GM19043 (cell line): ENCODE measurements around the gene MED20.
A peak's percentile ranks its signal among the peaks of the same experiment; 100 is the strongest.
"Not testable (repeated sequence)": the region's sequence is repeated elsewhere in the genome, so short reads cannot be mapped to it uniquely, and the experiment has no call there.

ENCODE experiments used
- ATAC-seq: cut with Tn5 transposase; IDR thresholded peaks from one replicate; pipeline ENCODE4 v1.9.1; 2021; ENCODE audit warnings: low read depth; ENCODE audit not compliant: unreplicated experiment

Gene MED20

DNA sequence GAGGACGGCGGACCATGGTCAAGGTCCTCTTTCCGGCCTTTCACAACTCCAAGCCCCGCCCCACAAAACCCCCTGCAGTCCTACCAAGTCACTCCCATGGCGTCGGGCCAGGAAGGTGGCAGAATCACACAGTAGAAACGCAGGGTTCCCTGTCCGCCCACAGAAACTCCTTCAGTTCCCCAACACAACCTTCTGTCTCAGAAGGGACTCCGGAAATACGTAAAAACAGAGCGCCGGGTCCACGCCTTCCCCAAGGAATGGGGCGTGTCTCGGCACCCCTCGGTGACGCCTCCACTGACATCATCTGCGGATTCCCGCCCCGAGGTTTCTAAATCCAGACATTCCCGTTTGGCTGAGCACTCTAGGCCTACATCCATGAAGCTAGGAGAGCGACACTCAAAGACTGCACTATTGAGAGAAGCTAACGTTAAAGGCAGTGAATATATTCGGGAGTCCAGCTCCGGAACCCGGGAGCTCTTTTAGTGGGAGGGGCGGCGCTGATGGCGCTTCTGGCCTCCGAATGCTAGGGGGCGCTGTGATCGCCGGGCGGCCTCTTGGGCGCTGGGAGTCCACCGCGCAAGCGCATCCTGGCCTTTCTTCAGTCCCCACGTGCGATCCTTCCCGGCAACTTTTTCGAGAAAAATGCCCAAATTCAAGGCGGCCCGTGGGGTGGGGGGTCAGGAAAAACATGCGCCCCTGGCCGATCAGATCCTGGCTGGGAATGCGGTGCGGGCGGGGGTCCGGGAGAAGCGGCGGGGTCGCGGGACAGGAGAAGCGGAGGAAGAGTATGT lies at the start of gene MED20, which contains the start of gene BYSL:
Gene MED20 (minus strand): TSS at position 219 of the 791 bp plus-strand sequence. CDS start 121 bp downstream, at position 98.
Gene BYSL (plus strand): TSS at position 579 of the 791 bp plus-strand sequence. CDS start 64 bp downstream, at position 643.
- peak; percentile 81 for ATAC-seq

- no peak for ATAC-seq
Measured at GRCh38 chr6:41970436-41970846, 49.5 kb upstream of the MED20 start.

DNA sequence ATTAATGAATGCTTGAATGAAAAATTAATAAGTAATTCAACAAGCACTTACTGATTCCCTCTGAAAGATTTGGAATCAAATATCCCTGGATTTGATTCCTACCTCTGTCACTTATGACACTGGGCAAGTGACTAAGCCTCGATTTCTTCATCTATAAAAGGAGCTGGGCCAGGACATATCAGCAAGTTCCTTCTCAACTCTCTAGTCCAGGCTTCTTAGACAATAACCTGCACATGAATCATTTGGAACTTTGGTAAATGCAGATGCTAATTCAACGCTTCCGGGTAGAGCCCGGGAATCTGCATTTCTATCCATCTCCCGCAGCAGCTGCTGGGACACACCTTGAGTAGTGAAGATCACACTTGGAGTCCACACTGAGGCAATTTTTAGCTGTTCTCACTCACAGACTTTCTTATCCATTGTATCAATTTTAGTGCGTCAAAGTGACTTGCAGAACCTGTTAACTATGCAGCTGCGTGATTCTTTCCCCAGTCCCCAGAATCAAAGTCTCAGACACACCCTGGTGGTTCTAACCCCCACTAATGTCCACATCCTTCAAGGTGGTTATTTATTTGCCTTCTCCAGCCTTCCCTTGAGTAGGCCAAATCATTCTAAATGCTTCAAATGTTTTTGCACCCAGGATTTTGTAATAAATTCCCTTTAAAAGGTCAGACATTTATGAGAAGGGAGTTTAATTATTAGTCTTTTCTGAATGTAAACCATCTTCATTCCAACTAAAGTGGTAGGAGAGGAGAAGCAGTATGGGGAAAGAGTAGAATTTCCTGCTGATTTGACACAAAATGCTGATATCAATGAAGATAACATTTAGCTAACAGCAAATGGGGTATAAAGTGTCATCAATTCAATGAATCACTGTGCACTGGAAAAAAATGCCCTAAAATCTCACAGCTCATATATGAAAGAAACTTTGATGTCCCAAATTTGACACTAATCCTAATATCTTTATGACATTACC lies 46.7 kb upstream of the MED20 start:
- no peak for ATAC-seq

GRCh38 chr6:41966961-41967311 lies 46.0 kb upstream of the MED20 start:
- no peak for ATAC-seq

- no peak for ATAC-seq
Measured at GRCh38 chr6:41966214-41966920, 45.4 kb upstream of the MED20 start.

GRCh38 chr6:41965429-41966213 lies 44.7 kb upstream of the MED20 start:
- ATAC-seq: no peak

- no peak for ATAC-seq
Measured at GRCh38 chr6:41964201-41964887, 43.4 kb upstream of the MED20 start.

DNA sequence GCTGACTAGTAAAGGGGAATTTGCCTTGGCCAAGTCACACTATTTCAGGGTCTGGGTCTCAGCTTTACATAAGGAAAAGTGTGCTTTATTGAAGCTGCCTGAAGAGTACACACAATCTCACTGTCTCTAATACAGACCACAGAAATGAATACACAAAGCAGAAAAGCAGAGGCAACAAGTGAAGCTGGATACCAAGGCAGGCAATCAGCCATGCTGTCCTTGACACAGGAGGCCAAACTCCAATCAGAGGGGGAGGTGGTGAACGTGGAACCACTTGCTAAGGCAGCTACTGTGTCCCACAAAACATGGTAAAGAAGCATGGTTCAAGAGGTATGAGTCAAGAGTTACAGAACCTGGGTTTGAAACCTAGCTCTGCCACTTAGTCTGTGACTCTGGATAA lies 42.4 kb upstream of the MED20 start:
- ATAC-seq: no peak

DNA sequence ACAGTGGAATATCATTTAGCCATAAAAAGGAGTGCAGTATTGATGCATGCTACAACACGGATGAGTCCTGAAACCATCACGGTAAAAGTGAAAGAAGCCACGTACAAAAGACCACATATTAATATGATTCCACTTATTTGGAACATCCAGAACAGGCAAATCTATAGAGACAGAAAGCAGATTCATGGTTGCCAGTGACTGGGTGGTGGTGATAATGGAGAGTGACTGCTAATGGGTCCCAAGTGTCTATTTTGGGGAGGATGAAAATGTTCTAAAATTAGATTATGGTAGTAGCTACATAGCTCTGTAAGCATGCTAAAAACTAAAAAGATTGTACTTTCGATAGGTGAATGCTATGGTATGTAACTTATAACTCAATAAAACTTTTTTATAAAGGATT lies 39.1 kb upstream of the MED20 start:
- ATAC-seq: no peak

DNA sequence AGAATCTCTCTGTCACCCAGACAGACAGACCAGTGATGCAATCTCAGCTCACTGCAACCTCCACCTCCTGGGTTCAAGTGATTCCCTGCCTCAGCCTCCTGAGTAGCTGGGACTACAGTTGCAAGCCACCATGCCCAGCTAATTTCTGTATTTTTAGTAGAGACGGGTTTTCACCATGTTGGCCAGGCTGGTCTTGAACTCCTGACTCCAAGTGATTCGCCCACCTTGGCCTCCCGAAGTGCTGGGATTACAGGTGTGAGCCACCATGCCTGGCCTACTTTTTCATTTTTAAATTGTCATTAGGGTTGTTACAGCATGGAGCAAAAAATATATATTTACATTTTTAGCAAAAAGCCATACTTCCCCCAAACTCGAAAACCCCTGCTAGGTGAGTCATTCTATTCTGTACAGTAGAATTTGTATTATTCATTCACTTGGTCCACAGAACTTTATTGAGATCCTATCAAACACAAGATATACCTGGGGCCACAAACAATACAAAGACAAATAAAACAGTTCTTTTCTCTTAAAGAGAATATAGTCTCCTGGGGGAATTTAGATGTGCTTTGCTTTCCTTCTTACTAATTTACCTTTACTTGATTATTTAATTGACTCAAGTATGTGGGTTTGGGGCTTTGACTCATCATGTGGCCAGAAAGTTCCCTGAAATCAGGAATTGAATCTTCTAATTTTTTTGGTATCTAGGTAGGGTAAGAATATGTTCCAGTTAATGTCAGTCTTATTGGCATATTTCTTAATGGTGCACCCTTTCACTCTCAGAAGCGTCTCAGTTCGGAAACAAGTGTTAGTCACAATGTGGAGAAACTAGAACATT lies 37.3 kb upstream of the MED20 start:
- no peak for ATAC-seq

- no peak for ATAC-seq
Measured at GRCh38 chr6:41957117-41957516, 36.2 kb upstream of the MED20 start.

DNA sequence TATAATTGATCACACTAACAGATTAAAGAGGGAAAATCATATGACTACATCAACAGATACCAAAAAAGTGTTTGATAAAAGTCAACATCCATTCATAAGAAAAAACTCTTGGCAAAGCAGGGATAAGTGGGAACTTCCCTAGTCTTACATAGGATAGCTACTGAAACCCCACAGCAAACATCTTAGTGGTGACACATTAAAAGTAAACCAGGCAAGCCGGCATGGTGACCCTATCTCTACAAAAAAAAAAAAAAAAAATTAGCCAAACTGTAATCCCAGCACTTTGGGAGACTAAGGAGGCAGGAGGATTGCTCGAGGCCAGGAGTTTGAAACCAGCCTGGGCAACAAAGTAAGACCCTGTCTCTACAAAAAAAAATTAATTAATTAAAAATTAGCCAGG lies 34.5 kb upstream of the MED20 start:
- ATAC-seq: no peak

GRCh38 chr6:41954668-41955067 lies 33.7 kb upstream of the MED20 start:
- no peak for ATAC-seq

- ATAC-seq: no peak
Measured at GRCh38 chr6:41947581-41948220, 26.8 kb upstream of the MED20 start.

- no peak for ATAC-seq
Measured at GRCh38 chr6:41943456-41943855, 22.5 kb upstream of the MED20 start.

DNA sequence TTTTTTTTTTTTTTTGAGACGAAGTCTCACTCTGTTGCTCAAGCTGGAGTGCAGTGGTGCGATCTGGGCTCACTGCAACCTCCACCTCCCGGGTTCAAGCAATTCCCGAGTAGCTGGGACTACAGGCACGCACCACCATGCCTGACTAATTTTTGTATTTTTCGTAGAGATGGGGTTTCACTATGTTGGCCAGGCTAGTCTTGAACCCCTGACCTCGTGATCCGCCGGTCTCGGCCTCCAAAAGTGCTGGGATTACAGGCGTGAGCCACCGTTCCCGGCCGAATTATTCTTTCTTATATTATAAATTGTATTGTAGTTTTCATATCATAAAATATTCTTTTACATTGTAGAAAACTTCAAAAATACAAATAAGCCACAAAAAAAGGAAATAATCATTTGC lies 21.9 kb upstream of the MED20 start:
- ATAC-seq: not testable (repeated sequence)

DNA sequence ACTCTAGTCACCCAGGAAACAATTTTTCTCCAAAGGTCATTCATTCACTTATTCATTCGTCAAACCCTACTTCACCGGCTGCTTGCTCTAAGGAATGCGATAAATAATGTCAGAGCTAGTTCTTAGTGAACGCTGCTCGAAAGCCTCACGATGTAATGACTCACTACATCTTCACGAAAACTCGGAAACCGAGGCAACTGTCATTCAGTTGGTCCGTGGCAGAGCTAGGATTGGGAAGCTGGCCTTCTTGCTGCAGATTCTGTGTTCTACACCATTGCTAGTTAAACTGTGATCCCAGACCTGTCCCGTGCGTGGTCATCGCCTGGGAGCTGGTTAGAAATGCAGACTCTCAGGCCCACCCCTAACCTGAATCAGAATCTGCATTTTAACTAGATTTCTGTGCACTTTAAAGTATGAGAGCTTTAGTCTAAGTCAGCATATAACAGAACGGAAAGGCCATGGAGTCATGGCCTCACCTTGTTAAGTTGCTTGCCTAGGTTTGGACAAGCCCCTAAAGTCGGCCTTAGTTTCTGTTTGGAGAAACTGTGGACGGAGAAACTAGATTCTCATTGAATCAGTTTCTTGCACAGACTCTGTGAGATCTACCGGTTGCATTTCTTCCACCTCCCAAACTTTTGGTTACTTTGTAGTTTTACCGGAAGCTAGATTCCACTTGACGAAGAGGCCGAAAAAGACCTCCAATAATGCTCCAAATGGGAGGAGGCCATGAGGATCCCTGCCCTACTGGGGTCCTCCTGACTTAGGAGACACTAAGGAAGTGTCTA lies 21.3 kb upstream of the MED20 start:
- ATAC-seq: no peak
